Gastroesophageal sphincter (tissue), 4 donors: ENCODE data around the gene AOX1. TPM values are rescaled to one million over a fixed set of nuclear protein-coding genes. Genes with fewer than 3 reads are reported as not detected.

Experiments
- ATAC-seq: fragments of 150-250 bp; one replicate; pipeline ENCODE4 v1.9.1; 2016; ENCODE audit warnings: mild to moderate bottlenecking, moderate library complexity
- H3K27ac ChIP-seq, 4 donors: fragments of 200-600 bp; sonication (generic) in 3 of 4; 1 replicate in 3 of 4; 2 replicates in 1 of 4; pipeline ENCODE4 v1.5.1; 2016 to 2019
- H3K27me3 ChIP-seq: fragments of 200-600 bp; sonication (generic); one replicate; pipeline ENCODE4 v1.5.1; 2019
- H3K36me3 ChIP-seq, 2 donors: fragments of 200-600 bp; sonication (generic); one replicate each; pipeline ENCODE4 v1.5.1; 2019; ENCODE audit warnings: control low read depth in 1 of 2
- H3K4me1 ChIP-seq, 3 donors: fragments of 200-600 bp; sonication (generic); 1 replicate in 2 of 3; 2 replicates in 1 of 3; pipeline ENCODE4 v1.5.1; 2016 to 2019; ENCODE audit warnings: control low read depth in 2 of 3
- H3K4me3 ChIP-seq, 2 donors: fragments of 200-600 bp; sonication (generic); one replicate each; pipeline ENCODE4 v1.5.1; 2019; ENCODE audit warnings: mild to moderate bottlenecking in 1 of 2, moderate library complexity in 1 of 2
- H3K9me3 ChIP-seq, 3 donors: fragments of 200-600 bp; sonication (generic); one replicate each; pipeline ENCODE4 v1.5.1; 2017 to 2019; ENCODE audit warnings: control low read depth in 2 of 3
- CTCF ChIP-seq, 4 experiments: fragments of 200-600 bp in 2 of 4; fragments of 450-650 bp in 2 of 4; sonication (generic) in 1 of 4; IDR thresholded peaks; one replicate each; pipeline ENCODE4 v1.5.1; 2017 to 2019; ENCODE audit warnings: antibody characterized with exemption in 4 of 4, mild to moderate bottlenecking in 2 of 4, moderate library complexity in 2 of 4
- EP300 ChIP-seq: sonication (generic); formaldehyde crosslinking; IDR thresholded peaks from one replicate; pipeline ENCODE4 v1.6.1; 2017; ENCODE audit warnings: antibody characterized with exemption, mild to moderate bottlenecking
- POLR2A ChIP-seq, 2 donors: fragments of 450-650 bp; IDR thresholded peaks; one replicate each; pipeline ENCODE4 v1.6.1; 2017; ENCODE audit warnings: antibody characterized with exemption in 2 of 2, mild to moderate bottlenecking in 2 of 2, moderate library complexity in 1 of 2
- POLR2AphosphoS5 ChIP-seq: sonication (generic); formaldehyde crosslinking; IDR thresholded peaks from one replicate; pipeline ENCODE4 v1.6.1; 2017; ENCODE audit warnings: antibody characterized with exemption
- WGBS, 2 donors: methylation state at CpG; one replicate each; pipeline ENCODE4 v1.1.5; 2018; ENCODE audit warnings: low coverage in 1 of 2; 5-methylcytosine and 5-hydroxymethylcytosine counted together
- total RNA-seq, 4 donors: library from RNA; depleted of rRNA; stranded (reverse); fragments of >200 nt; gene quantifications; one replicate each; pipeline ENCODE4 v1.1.0, GENCODE V29; 2016

Gene AOX1
- total RNA-seq, 4 donors from 2014 or later, result 36.7 to 125 (median 85.6) TPM

- Histone ChIP-seq H3K9me3 (no peaks in the 10 kb centered on the region), H3K36me3 (no peaks in the 10 kb centered on the region), H3K4me1 (peaks cover 0 to 8% (median 0%) of the 10 kb centered on the region in 3 donors), H3K27me3 (no peaks in the 10 kb centered on the region), H3K4me3 (no peak overlapping the region), H3K27ac (no peak overlapping the region)
- TF ChIP-seq CTCF (IDR thresholded peaks at IDR 0.05) (no peak), POLR2A (IDR thresholded peaks at IDR 0.05) (no peak), POLR2AphosphoS5 (no peak), EP300 (no peak)
- 57 to 63% methylated on average over 1 of the region's 1 CpG for whole genome bisulfite sequencing, 2 donors
- no peak for ATAC-seq
Observed at GRCh38 chr2:200716386-200716785, 130.6 kb downstream of the AOX1 start.

Other genes starting within 250 kb of the AOX1 start
- 10 to 100 TPM; 23.7 to 33.8 (median 28.8) TPM for gene KCTD18, start 75.9 kb upstream of the AOX1 start, total RNA-seq
- gene SGO2, start 59.8 kb upstream of the AOX1 start, total RNA-seq, result 1 to 10 TPM in 3 of 4 donors, under 1 TPM in 1; 0.62 to 1.8 (median 1.4) TPM
- 100 to 1,000 TPM; 253 to 372 (median 274) TPM for gene BZW1, start 225.9 kb downstream of the AOX1 start, total RNA-seq